ENCODE data around the gene MLEC.

DNA sequence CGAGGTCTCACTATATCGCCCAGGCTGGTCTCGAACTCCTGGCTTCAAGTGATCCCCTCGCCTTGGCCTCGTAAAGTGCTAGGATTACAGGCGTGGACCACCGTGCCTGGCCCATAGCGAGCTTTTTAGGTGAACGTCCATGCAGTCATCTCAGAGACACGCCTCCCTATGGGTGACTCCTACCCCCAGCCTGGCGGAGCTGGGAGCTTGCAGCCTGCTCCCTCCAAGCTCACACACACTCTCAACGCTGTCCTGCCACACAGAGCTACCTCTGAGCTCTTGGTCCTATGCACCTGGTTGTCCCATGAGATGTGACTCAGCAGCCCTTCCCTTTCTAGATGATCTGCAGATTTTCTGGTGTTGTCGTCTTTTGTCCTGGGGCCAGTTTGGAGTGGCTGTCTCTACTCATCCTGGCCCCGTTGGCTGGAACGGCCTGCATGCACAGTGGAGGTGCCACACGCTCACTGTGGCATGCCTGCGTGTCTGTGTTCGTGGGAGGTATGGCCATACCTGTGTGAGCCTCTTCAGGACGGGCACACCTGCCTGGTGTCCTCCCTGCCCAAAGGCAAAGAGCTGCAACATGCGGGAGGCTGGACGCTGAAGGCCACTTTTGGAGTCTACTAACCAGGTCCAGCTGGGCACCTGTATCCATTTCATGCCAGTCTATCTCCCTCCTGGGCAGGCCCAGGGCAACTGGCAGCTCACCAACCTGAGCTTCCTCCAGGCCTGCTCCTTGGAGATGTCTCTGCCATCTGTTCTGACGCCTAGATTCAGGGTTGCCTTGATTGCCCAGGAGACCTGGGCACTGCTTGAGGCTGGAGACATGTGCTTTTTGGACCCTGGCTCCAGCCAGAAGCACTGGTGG lies 28.4 kb upstream of the MLEC start:
- TF ChIP-seq, protein P1, sequence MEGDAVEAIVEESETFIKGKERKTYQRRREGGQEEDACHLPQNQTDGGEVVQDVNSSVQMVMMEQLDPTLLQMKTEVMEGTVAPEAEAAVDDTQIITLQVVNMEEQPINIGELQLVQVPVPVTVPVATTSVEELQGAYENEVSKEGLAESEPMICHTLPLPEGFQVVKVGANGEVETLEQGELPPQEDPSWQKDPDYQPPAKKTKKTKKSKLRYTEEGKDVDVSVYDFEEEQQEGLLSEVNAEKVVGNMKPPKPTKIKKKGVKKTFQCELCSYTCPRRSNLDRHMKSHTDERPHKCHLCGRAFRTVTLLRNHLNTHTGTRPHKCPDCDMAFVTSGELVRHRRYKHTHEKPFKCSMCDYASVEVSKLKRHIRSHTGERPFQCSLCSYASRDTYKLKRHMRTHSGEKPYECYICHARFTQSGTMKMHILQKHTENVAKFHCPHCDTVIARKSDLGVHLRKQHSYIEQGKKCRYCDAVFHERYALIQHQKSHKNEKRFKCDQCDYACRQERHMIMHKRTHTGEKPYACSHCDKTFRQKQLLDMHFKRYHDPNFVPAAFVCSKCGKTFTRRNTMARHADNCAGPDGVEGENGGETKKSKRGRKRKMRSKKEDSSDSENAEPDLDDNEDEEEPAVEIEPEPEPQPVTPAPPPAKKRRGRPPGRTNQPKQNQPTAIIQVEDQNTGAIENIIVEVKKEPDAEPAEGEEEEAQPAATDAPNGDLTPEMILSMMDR (IDR thresholded peaks at IDR 0.05): no peak
- TF ChIP-seq POLR2A (IDR thresholded peaks at IDR 0.05): no peak
